ENCODE measurements around the gene ARHGAP40.
"Not testable (repeated sequence)": the region's sequence is repeated elsewhere in the genome, so short reads cannot be mapped to it uniquely, and the experiment has no call there.

The ARHGAP40 gene

DNA sequence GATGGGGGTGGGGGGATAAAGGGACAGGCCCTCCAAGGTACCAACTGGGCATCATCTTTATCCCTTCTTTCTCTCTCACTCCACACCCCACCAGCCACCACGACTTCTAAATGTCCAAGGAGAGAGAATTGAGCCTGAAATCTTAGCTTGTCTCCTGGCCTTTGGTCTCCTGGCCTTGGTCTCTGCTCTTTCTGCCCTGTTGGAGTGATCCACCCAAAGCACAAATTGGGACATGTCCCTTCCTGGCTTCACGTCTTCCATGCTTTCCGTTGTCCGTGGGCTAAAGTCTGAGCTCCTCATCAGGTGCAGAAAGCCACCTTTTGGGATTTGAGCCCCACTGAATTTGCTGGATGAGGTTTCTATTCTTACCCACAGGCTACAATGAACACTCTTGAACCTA, 12.3 kb upstream of the ARHGAP40 start:
- no peak for DNase-seq

DNA sequence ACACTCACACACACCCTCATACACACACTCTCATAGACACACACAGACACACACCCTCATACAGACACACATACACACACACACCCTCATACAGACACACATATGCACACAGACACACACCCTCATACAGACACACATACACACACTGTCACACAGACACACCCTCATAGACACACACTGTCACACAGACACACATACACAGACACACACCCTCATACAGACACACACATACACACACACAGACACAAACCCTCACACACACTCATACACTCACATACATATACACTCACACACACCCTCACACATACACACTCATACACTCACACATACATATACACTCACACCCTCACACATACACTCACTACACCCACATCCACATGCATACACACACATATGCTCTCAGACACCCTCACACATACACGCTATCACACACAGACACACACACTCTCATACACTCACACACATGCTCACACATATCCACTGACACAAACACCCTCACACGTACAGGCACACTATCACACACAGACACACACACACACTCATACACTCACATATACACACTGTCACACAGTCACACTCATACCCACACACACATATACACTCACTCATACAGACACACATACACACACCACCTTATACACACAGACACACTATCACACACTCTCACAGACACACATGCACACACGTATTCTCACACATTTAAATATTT, 11.5 kb upstream of the ARHGAP40 start:
- no peak for DNase-seq

DNA sequence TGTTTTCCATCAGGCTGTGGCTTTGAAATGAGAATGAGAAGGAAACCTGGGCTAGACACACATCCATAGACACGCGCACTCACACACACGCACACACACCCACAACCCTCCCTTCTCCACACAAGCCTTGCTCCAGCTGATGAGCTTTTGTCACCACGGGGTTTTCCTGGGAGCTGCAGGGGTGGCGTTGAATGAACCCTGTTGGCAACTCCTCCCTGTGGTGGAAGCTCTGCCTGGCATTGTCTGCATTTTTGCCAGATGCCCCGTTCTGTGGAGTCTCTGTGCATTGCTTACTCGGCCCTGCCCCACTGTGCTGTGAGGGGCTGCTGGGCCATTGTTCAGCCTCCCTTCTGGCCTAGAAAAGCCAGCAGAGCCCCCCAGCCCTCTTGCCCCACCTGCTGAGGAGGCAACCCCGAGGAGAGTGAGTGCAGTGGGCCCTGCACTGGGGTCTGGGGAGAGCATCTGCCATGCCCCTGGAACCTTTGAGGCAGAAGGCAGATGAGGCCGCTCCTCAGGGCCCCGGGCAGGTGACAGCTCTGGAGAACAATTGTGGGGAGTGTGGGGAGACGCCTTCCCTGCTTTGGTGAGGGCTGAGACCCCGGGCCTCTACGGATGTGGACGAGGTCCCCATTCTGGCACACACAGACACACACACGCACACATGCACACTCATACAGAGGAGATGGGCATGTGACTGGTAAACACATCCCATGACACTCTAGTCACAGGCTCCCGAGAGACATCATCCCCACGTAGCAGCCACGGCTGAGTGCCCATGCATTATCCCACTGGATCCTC, 10.7 kb upstream of the ARHGAP40 start:
- DNase-seq, result peak; percentile 11

DNA sequence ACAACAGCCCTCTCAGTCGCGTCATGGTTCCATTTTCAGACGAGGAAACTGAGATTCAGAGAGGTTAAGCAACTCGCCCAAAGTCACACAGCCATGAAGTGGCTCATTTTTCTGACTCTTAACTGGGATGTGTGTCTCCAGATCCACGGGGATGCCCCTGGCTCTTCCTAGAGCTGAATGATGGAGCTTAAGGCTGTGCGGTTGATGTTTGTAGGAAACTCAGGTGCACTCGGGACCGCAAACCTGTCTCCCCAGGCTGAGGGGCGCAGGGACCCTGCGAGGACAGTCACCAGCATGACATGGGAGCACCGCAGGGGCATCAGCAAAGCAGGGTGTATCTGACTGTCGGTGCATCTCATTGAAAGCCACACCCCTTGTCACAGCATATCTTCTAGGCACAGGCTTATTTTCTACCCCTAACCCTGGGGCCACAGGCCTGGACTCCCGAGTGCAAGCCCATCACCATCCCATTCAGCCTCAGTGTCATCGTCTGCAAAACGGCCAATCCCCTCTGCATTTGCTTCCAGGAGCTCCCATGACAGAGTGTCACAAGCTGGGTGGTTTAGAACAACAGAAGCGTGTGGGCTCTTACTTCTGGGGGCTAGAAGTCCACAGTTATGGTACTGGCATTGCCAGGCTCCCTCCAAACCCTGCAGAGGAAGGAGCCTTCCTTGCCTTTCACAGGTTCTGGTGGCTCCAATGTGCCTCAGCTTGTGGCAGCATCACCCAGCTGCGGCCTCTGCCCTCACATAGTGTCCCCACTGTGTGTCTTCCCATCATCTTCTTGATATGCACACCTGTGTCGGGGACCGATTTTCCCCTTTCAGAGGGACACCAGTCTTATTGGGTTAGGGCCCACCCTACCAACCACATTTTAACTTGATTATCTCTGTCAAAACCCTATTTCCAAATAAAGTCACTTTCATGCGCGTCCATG, 9.9 kb upstream of the ARHGAP40 start:
- no peak for DNase-seq

DNA sequence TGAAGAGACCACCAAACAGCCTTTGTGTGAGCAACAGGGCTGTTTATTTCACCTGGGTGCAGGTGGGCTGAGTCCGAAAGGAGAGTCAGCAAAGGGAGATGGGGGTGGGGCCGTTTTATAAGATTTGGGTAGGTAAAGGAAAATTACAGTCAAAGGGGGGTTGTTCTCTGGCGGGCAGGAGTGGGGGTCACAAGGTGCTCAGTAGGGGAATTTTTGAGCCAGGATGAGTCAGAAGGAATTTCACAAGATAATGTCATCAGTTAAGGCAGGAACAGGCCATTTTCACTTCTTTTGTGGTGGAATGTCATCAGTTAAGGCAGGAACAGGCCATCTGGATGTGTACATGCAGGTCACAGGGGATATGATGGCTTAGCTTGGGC, 9.2 kb upstream of the ARHGAP40 start:
- DNase-seq, result not testable (repeated sequence)

DNA sequence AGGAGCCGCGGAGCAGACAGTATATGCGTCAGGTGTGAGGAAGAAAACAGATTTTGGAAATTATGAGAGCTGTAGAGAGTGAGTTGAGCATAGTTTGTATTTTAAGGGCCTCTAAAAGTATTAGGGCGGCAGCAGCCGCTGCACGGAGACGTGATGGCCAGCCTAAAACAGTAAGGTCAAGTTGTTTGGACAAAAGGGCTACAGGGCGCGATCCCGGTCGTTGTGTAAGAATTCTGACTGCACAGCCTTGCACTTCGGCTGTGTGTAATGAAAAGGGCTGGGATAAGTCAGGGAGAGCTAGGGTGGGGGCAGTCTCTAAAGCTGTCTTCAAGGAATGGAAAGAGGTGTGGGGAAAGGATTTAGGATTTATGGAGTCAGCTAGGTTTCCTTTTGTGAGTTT, 7.3 kb upstream of the ARHGAP40 start:
- not testable (repeated sequence) for DNase-seq

DNA sequence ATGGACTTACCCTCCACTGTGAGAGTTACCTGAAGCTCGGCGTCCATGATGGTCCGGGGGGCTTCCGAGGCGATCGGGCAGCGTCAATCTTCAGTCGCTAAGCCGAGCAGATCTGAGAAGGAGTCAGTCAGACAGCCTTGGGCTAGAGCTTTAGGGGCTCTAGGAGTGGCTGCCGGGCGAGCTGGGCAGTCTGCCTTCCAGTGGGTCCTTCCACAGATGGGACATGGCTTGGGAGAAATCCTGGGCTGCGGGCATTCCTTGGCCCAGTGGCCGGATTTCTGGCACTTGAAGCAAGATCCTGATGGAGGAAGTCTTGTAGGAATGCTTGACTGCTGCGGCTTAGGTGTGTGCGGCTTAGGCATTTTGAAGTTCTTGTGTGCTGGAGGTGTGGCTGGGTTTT, 5.7 kb upstream of the ARHGAP40 start:
- not testable (repeated sequence) for DNase-seq

DNA sequence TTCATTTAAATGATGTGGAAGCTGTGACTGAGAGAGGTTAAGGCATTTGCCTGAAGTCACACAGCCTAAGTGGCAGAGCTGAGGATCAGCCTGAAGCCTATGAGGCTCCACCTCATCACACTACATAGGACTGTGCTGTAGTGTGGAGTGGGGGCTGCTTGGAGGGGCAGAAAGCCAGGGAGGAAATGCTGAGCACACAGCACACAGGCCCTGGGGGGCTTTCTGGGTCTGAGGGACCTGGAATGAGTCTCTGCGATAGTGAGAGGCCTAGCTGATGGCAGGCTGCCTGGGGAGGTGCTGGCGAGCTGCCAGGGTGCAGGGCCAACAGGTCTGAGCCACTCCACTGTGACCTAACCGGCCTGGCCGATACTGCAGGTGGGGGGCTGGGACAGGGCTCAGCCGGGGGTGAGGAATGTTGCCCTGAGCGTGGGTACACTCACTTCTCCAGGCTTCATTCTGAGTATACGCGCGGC, 2.2 kb upstream of the ARHGAP40 start:
- DNase-seq, result peak; percentile 11

DNA sequence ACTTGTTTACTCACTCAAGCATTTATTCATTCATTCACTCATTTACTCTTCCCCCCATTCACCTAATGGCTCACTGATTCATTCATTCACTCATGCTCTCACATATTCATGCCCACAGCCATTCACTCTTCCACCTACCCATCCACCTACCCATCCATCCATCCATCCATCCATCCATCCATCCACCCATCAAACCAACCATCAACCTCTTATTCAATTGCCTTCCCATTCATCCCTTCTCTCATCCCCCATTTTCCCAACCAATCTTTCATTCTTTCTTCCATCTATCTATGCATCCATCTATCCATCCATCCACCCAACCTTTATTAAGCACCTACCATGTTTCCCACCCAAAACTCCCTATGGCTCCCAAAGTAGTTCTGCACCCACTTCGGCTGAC, 1.6 kb upstream of the ARHGAP40 start:
- no peak for DNase-seq

DNA sequence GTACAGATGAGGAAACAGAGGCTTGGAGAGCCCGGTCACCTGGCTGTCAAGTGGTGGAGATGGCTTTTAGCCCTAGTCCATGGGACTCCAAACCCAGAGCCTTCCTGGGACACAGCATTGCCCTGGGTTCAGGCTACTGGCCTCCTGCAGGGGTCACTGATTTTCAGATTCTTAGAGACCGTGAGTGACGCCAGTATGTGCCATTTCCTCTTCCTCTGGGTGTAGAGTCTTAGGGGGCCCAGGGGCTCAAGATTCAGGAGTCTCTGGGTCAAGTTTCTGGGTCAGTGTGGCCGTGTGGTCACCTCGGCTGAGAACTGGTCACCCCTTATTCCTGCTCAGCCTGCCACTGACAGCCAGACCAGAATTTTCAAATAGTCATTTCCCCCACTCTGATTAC, 574 bp downstream of the ARHGAP40 start:
- no peak for DNase-seq

DNA sequence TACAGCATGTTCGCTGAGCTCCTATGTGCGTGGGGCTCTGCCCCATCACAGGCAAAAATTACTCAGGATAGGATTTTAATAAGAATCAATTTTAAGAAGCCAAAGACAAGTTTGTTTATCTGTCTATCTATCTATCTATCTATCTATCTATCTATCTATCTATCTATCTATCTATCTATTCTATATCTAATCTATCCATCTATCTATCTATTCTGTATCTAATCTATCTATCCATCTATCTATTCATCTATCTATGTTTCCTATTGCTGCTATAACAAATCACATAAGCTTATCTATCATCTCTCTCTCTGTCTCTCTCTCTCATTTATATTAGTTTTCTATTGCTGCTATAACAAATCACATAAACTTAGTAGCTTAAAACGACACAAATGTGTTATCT, 1.7 kb downstream of the ARHGAP40 start:
- no peak for DNase-seq

DNA sequence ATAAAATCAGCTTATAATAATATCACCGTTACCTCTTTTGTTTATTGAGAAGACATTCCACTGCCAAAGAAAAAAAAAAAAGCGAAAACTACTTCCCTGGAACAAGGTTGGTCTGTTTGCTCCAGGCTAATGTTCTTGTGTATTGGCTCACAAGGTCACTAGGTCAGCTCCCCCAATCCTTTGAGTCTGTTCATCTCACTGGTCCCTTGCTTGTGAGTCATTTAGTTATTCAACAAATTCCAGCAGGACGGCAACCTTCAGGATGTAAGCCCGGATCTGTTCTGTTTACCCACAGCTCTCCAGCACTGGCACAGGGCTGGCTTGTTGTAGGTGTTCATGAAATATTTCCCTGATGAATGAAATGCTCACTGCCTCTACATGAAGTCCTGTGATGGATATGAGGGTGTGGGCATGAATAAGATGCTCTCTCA, 3.3 kb downstream of the ARHGAP40 start:
- no peak for DNase-seq

DNA sequence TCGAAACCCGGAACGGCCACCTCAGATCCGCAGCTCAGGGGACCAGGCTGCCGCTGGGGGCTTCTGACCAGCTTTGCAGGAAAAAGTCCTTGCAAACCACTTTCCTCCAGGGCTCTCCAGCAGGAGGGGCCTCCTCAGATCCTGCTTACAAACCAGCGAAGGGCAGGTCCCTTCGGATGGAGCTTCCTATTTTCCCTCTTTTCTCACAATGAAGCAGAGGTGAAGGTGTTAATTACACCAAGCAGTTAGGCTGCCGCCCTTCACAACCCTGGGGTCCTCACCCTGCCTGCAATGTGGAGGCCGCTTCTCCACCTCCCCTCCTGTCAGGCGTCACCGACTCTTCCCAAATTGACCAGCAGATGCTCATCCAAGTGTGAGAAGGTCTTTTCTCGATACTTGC, 5.7 kb downstream of the ARHGAP40 start:
- no peak for DNase-seq

DNA sequence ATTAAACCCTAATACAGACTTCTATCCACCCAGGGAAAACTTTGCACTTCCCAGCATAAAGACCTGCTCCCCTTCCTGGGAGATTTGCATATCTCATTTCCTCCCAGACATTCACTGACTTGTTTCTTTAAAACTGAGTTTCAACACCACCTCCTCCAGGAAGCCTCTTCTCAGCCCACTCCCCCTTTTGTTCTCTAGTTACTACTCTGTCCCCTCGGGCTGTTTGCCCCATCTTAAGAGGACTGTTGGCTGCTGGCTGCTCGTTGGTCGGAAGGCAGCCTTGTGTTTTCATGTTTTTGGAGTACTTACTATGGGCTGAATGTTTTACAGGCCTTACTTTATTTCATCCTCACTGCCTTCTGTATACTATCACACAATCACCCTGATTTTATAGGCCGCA, 6.6 kb downstream of the ARHGAP40 start:
- no peak for DNase-seq

DNA sequence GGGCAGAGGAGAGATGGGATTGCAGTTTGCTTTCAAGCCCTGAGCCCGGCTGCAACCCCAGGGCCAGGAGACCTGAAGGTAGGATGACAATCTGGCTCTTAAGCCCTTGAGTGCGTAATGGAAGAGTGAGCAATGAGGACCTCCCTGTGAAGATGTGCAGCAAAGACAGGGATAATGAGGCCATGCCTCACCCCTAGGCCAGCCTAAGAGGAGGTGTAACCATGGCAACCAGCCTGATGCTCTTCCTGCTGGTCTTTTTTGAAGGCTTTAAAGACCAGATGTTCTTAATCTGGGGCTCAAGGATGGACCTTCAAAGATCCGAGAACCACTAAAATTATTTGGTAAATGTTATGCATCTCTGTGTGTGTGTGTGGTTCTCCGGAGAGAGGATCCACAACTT, 8.2 kb downstream of the ARHGAP40 start:
- DNase-seq, result peak; percentile 5

DNA sequence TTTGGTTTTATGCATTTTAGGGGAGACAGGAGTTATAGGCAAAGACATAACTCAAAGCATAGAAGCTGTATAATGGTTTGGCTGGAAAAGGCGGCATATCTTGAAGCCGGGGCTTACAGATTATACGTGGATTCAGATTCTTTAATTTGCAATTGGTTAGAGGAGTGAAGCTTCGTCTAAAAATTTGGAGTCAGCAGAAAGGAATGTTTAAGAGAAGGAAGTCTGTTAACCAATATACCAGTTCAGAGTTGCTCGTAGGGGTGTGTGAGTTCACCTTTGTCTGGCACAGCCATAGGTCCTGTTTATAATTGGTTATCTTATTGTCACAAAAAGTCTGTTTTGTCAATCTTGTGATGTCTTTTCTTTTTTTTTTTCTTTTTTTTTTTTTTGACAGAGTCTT, 8.9 kb downstream of the ARHGAP40 start:
- no peak for DNase-seq

DNA sequence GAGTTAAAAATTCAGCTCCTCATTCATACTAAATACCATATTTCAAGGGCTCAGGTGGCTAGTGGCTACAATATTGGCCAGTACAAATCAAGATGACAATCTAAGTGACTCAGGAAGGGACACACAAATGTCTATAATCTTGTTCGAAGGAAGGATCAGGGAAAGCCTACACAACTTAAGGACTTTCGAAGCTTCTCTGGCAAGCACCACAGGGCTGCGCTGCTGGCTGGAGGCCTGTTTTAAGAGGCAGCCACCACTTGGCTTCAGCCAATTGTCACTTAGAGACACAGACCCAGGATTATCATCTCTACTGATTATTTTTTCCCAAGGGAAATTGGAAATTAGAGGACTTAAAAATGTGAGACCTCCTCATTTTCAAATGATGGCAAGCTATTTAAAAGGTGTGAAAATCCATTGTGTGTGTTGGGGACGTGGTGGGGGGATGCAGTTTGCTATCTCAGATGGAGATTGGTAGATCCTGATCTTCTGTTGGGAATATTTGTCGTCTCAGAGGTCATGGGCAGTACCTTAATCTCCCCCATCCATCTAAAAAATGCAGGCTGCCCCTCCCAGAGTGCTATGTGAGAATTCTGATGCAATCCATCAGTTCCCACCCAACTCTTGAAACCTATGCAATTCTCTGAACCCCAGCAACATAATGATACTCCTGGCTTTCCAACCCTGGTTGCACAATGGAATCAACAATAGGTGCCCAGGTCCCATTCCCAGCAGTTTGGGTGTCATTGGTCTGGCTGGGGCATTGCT, 11.3 kb downstream of the ARHGAP40 start:
- DNase-seq, result no peak

DNA sequence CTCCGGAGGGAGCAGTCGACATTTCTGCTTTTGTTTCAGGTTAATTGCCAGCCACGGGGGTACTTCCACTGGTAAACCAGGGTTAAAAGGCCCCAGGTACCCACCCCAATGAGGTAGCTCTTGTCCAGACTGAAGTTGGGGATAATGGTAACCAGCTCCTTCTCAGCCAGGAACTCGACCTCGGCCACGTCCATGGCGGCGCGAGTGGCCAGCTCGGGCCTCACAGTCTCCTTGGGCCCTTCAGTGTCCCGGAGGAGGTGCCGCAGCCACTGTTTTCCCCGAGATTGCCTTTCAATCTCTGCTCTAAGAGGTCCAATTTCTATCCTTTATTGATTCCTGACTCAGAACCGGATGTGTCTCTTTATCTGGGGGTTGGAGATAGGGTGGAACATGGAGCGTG, 13.7 kb downstream of the ARHGAP40 start:
- DNase-seq, result no peak

DNA sequence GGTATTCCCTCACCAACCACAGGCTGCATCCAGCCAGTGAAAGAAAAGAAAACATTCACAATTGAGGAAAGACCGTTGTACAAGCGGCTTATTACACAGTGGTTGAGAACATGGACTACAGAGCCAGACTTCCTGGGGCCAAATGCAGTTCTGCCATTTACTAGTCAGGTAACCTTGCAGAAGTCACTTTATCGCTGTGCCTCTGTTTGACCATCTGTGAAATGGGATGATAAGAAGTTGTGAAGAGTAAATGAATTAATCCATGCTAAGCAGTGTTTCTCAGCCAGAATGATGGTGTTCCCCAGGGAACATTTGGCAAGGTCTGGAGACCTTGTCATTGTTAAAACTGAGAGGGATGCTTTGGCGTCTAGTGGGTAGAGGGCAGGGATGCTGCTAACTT, 14.8 kb downstream of the ARHGAP40 start:
- no peak for DNase-seq

DNA sequence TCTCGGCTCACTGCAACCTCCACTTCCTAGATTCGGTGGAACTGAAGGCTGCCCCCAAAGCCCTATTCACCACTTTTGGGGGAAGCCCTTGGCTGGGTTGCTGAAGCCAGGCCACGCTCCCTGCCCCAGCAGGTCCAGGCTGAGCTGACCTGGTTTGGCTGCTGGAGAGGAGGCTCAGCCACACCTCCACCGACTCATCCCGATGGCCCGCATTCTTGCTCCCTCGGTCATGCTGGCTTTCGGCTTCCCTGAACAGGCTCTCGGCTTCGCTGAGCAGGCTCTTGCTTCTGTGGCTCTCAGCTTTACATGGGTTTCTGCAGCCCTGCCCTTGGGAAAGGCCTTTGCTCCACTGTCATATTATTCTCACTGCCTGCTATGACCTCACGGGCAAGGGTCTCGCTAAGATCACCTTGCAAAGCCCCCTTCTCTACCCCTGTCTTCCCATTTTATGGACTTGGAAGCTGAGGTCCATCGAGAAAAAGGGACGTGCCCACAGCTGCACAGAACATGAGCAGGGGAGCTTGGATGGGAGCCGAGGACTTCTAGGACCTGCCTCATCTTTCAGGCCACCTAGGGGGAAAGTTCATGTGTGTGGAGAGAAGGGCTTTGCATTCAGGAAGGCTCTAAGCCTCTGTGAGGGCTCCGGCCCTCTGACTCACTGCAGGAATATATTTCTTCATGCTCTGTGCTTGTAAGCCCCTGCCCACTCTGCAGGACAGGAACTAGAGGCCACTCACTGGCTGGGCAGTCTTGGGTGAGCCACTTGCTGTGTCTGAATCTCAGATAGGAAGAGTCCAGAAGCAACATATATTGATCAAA, 15.6 kb downstream of the ARHGAP40 start:
- no peak for DNase-seq

DNA sequence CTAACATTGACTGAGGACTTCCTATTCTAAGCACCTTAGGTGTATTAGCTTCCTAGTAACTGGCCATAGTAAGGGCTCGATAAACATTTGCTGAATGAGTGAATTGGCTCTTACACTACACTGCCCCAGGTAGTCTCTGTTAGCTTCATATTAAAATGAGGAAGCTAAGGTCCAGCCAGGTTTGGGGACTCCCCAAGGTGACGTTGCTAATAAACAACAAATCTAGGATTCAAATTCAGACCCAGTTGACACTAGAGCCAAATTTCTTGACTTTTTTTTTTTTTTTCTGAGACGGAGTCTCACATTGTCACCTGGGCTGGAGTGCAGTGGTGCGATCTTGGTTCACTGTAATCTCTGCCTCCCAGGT, 16.2 kb downstream of the ARHGAP40 start:
- DNase-seq, result no peak

DNA sequence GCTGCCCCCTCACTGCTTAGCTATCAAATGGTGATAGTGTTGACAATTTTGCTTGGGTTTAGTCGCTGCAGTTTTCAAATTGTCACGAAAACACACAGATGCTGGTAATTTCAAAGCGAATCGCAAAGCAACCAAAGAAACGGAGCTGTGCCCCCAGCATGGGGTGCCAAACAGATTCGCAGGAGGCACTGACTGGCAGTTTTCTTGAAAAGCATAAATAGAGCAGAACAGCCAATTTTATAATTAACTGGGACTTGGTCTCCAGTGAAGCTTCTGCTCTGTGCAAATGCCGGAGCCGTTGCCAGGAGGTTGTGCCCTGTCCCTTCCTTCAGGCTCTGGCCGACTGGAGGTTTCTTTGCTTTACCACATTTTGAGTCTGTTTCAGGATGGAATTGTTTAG, 18.8 kb downstream of the ARHGAP40 start:
- DNase-seq, result peak; percentile 67

All from NCI-H69 (cell line).